ENCODE measurements around the gene WNT11.

The WNT11 gene

DNA sequence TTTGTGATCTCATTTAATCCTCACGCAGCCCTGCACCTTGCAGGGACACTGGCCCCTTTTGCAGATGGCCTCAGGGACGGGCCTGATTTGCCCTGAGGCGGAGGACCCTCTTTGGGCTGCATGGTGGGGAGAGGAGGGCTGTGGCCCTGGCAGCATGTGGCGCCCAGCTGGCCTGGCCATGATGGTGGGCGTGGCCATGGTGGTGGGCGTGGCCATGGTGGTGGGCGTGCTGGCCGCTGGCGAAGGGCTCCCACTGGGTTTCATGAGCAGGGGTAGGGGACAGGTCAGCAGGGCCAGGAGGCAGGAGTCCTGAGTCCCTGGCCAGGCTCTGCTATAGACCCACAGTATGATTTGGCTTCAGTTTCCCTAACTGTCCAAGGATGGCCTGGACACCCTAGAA is 13.1 kb downstream of the WNT11 start:
- Histone ChIP-seq H3K79me2 (ENCODE audit: control insufficient read depth, low read length) (no peaks in the 10 kb centered on the region), H3K27ac (ENCODE audit: low read depth, low read length) (no peak overlapping the region), H3F3A (ENCODE audit: control insufficient read depth, insufficient read depth) (no peaks in the 10 kb centered on the region), H3K9me3 (ENCODE audit: control insufficient read depth, insufficient read depth, low read length) (no peaks in the 10 kb centered on the region), H3K36me3 (ENCODE audit: control insufficient read depth, low read length) (no peaks in the 10 kb centered on the region), H3K4me1 (ENCODE audit: control insufficient read depth, low read length) (no peaks in the 10 kb centered on the region), H3K4me2 (ENCODE audit: low read length) (no peak overlapping the region), H3K9me2 (replicated peaks; ENCODE audit: control insufficient read depth, low read length) (no peaks in the 10 kb centered on the region), H3K27me3 (ENCODE audit: control insufficient read depth, low read length) (no peaks in the 10 kb centered on the region), H3K4me3 (ENCODE audit: low read length) (no peak overlapping the region), H4K20me1 (ENCODE audit: control insufficient read depth, insufficient read depth, low read depth, low read length) (no peaks in the 10 kb centered on the region)
- no peak for TF ChIP-seq EZH2phosphoT487 (IDR thresholded peaks at IDR 0.05; ENCODE audit: borderline replicate concordance, low read length)
- TF ChIP-seq, protein P1, sequence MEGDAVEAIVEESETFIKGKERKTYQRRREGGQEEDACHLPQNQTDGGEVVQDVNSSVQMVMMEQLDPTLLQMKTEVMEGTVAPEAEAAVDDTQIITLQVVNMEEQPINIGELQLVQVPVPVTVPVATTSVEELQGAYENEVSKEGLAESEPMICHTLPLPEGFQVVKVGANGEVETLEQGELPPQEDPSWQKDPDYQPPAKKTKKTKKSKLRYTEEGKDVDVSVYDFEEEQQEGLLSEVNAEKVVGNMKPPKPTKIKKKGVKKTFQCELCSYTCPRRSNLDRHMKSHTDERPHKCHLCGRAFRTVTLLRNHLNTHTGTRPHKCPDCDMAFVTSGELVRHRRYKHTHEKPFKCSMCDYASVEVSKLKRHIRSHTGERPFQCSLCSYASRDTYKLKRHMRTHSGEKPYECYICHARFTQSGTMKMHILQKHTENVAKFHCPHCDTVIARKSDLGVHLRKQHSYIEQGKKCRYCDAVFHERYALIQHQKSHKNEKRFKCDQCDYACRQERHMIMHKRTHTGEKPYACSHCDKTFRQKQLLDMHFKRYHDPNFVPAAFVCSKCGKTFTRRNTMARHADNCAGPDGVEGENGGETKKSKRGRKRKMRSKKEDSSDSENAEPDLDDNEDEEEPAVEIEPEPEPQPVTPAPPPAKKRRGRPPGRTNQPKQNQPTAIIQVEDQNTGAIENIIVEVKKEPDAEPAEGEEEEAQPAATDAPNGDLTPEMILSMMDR (IDR thresholded peaks at IDR 0.05; ENCODE audit: low read depth, low read length, poor library complexity, severe bottlenecking): no peak

DNA sequence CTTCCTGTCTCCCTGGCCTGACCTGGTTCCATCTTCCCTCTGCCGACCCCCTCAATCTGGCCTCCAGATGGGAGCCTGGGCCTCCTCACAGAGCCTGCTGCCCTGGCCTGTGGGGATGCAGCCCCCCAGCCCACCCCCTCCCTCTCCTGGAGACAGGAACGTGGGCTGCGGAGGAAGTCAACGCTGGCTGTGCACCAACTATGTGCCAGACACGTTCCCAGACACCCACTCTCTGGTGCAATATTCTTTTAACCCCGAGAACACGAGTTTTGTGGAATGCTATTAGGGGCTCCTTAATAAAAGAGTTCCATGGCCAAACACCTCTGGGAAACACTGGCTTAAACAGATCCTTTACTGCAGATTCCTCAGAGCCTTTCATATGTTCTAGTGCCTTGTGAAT is 15.9 kb downstream of the WNT11 start:
- Histone ChIP-seq H3K79me2 (ENCODE audit: control insufficient read depth, low read length) (no peaks in the 10 kb centered on the region), H3K27me3 (ENCODE audit: control insufficient read depth, low read length) (no peaks in the 10 kb centered on the region), H3K9me2 (replicated peaks; ENCODE audit: control insufficient read depth, low read length) (no peaks in the 10 kb centered on the region), H3K9me3 (ENCODE audit: control insufficient read depth, insufficient read depth, low read length) (no peaks in the 10 kb centered on the region), H3K4me1 (ENCODE audit: control insufficient read depth, low read length) (no peaks in the 10 kb centered on the region), H3F3A (ENCODE audit: control insufficient read depth, insufficient read depth) (no peaks in the 10 kb centered on the region), H3K4me2 (ENCODE audit: low read length) (no peak overlapping the region), H3K36me3 (ENCODE audit: control insufficient read depth, low read length) (no peaks in the 10 kb centered on the region), H3K27ac (ENCODE audit: low read depth, low read length) (no peak overlapping the region), H4K20me1 (ENCODE audit: control insufficient read depth, insufficient read depth, low read depth, low read length) (no peaks in the 10 kb centered on the region), H3K4me3 (ENCODE audit: low read length) (no peak overlapping the region)
- TF ChIP-seq, protein P1 (IDR thresholded peaks at IDR 0.05; ENCODE audit: low read depth, low read length, poor library complexity, severe bottlenecking): no peak
- TF ChIP-seq EZH2phosphoT487 (IDR thresholded peaks at IDR 0.05; ENCODE audit: borderline replicate concordance, low read length): no peak

DNA sequence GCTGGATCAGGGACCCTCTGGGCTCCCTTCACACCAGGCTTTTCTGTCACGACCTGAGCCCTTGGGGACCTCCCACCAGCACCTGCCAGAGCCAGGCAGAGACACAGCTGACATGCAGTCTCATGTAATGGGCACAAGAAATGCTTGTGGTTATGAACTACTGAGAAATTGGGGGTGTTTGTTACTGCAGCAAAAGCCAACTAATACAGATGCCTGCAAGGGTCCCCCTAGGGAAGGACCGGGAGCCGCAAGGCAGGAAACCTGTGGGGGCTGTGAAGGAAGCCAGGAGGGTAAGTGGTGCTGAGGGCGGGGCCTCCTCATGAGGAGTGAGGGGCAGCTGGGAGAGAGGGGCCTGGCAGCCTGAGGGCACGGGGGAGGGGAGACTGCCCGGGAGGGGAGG is 16.6 kb downstream of the WNT11 start:
- Histone ChIP-seq H3K79me2 (ENCODE audit: control insufficient read depth, low read length) (no peaks in the 10 kb centered on the region), H3K9me2 (replicated peaks; ENCODE audit: control insufficient read depth, low read length) (no peaks in the 10 kb centered on the region), H3K4me1 (ENCODE audit: control insufficient read depth, low read length) (no peaks in the 10 kb centered on the region), H3K9me3 (ENCODE audit: control insufficient read depth, insufficient read depth, low read length) (no peaks in the 10 kb centered on the region), H3K4me2 (ENCODE audit: low read length) (no peak overlapping the region), H4K20me1 (ENCODE audit: control insufficient read depth, insufficient read depth, low read depth, low read length) (no peaks in the 10 kb centered on the region), H3K36me3 (ENCODE audit: control insufficient read depth, low read length) (no peaks in the 10 kb centered on the region), H3K27me3 (ENCODE audit: control insufficient read depth, low read length) (no peaks in the 10 kb centered on the region), H3K4me3 (ENCODE audit: low read length) (no peak overlapping the region), H3K27ac (ENCODE audit: low read depth, low read length) (no peak overlapping the region), H3F3A (ENCODE audit: control insufficient read depth, insufficient read depth) (no peaks in the 10 kb centered on the region)
- TF ChIP-seq, protein P1 (IDR thresholded peaks at IDR 0.05; ENCODE audit: low read depth, low read length, poor library complexity, severe bottlenecking): no peak
- TF ChIP-seq EZH2phosphoT487 (IDR thresholded peaks at IDR 0.05; ENCODE audit: borderline replicate concordance, low read length): no peak

DNA sequence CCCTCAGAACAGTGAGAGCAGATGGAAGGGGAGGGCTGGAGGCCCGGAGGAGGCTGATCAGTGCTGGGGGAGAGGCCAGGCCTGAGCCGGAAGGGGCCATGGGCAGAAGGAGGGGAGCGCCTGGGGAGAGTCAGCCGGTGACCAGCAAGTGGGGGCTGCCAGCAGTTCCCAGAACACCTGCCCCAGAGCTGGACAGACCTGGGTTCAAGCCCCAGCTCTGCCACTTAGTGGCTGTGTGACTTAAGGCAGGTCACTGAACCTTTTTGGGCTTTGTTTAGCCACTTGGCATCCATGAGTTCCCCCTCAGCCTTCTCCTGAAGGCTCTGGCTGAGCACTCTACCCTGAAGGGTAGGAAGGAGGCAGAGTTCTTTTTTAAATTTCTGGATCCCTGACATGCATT is 17.4 kb downstream of the WNT11 start:
- H3K4me2 ChIP-seq (ENCODE audit: low read length): no peak overlapping the region
- H3K9me2 ChIP-seq (replicated peaks; ENCODE audit: control insufficient read depth, low read length): no peaks in the 10 kb centered on the region
- no peak overlapping the region for H3K27ac ChIP-seq (ENCODE audit: low read depth, low read length)
- TF ChIP-seq EZH2phosphoT487 (IDR thresholded peaks at IDR 0.05; ENCODE audit: borderline replicate concordance, low read length): no peak
- TF ChIP-seq, protein P1 (IDR thresholded peaks at IDR 0.05; ENCODE audit: low read depth, low read length, poor library complexity, severe bottlenecking): no peak
- no peaks in the 10 kb centered on the region for H3K79me2 ChIP-seq (ENCODE audit: control insufficient read depth, low read length)
- H3K4me1 ChIP-seq (ENCODE audit: control insufficient read depth, low read length): no peaks in the 10 kb centered on the region
- no peaks in the 10 kb centered on the region for H3F3A ChIP-seq (ENCODE audit: control insufficient read depth, insufficient read depth)
- no peaks in the 10 kb centered on the region for H3K9me3 ChIP-seq (ENCODE audit: control insufficient read depth, insufficient read depth, low read length)
- H4K20me1 ChIP-seq (ENCODE audit: control insufficient read depth, insufficient read depth, low read depth, low read length): no peaks in the 10 kb centered on the region
- H3K36me3 ChIP-seq (ENCODE audit: control insufficient read depth, low read length): no peaks in the 10 kb centered on the region
- no peaks in the 10 kb centered on the region for H3K27me3 ChIP-seq (ENCODE audit: control insufficient read depth, low read length)
- H3K4me3 ChIP-seq (ENCODE audit: low read length): no peak overlapping the region

All from DOHH2 (cell line).